Measurements from ENCODE around the gene SUPT16H. TPM values are rescaled to one million over a fixed set of nuclear protein-coding genes. Genes with fewer than 3 reads are reported as not detected.
A peak's percentile ranks its signal among the peaks of the same experiment; 100 is the strongest.

SUPT16H gene
- total and polyA plus RNA-seq, 2 of the 13 experiments (the other 11 are each of a cell fraction or from before 2014, with no cell fraction given) = 77.5 to 230 TPM

- TF ChIP-seq ATF2 (CRISPR knock-in tag; IDR thresholded peaks at IDR 0.05) (no peak), THAP8 (CRISPR knock-in tag; IDR thresholded peaks at IDR 0.05; ENCODE audit: borderline replicate concordance) (no peak), RERE (CRISPR knock-in tag; IDR thresholded peaks at IDR 0.05; ENCODE audit: low read depth) (0 out of 2 replicates have a peak, but pooled peaks have one; percentile 18), ZBTB38 (CRISPR knock-in tag; IDR thresholded peaks at IDR 0.05) (no peak), KMT2A (CRISPR knock-in tag; IDR thresholded peaks at IDR 0.05) (no peak), KDM3A (CRISPR knock-in tag; IDR thresholded peaks at IDR 0.05; ENCODE audit: low read depth) (no peak), CHD4 (IDR thresholded peaks at IDR 0.05; ENCODE audit: borderline replicate concordance, low read length) (no peak), ZNF773 (CRISPR knock-in tag; IDR thresholded peaks at IDR 0.05; ENCODE audit: borderline replicate concordance) (no peak), ZNF605 (CRISPR knock-in tag; IDR thresholded peaks at IDR 0.05) (no peak), TBL1XR1 (IDR thresholded peaks at IDR 0.05; ENCODE audit: borderline replicate concordance, low read length, partially characterized antibody) (no peak), THAP11 (CRISPR knock-in tag; IDR thresholded peaks at IDR 0.05) (no peak), ZNF276 (CRISPR knock-in tag; IDR thresholded peaks at IDR 0.05; ENCODE audit: low read depth) (no peak), SMAD1 (CRISPR knock-in tag; IDR thresholded peaks at IDR 0.05; ENCODE audit: borderline replicate concordance, low read depth) (no peak), SP140L (CRISPR knock-in tag; IDR thresholded peaks at IDR 0.05; ENCODE audit: borderline replicate concordance) (no peak), ZNF772 (CRISPR knock-in tag; IDR thresholded peaks at IDR 0.05) (no peak), ZBTB14 (CRISPR knock-in tag; IDR thresholded peaks at IDR 0.05) (no peak), TMF1 (CRISPR knock-in tag; IDR thresholded peaks at IDR 0.05; ENCODE audit: low read depth) (peak; percentile 7; the same call in 1 of the 2 replicates), SKI (IDR thresholded peaks at IDR 0.05; ENCODE audit: partially characterized antibody) (no peak), FOXJ3 (CRISPR knock-in tag; IDR thresholded peaks at IDR 0.05; ENCODE audit: borderline replicate concordance) (0 out of 2 replicates have a peak, but pooled peaks have one; percentile 54), MLLT10 (CRISPR knock-in tag; IDR thresholded peaks at IDR 0.05) (no peak), ZFP41 (CRISPR knock-in tag; IDR thresholded peaks at IDR 0.05; ENCODE audit: borderline replicate concordance) (no peak)
Measured at GRCh38 chr14:21308132-21308478, 75.7 kb downstream of the SUPT16H start (continued).

All from HepG2 (cell line).